GM23338 (cell line): Measurements from ENCODE around the gene GPR55. TPM values are rescaled to one million over a fixed set of nuclear protein-coding genes. Genes with fewer than 3 reads are reported as not detected.

Experiments
- ATAC-seq: fragments of 200-7000 bp; cut with Tn5 transposase; 3 replicates; pipeline ENCODE4 v1.9.1; 2020
- DNase-seq: peaks from one replicate; pipeline ENCODE4 v3.0.0-alpha.2; 2015; ENCODE audit warnings: low spot score
- H2AFZ ChIP-seq: fragments of 200-600 bp; sonication (generic); 2 replicates; pipeline ENCODE4 v1.8.0; 2016; ENCODE audit warnings: antibody characterized with exemption, mild to moderate bottlenecking, moderate library complexity
- H3F3A ChIP-seq: fragments of 200-600 bp; sonication (generic); replicated peaks from 2 replicates; pipeline ENCODE4 v1.8.0; 2017; ENCODE audit warnings: antibody characterized with exemption, mixed run types, low read depth
- H3K27ac ChIP-seq: fragments of 200-600 bp; sonication (generic); 2 replicates; pipeline ENCODE4 v1.6.1; 2016; ENCODE audit warnings: low read depth
- H3K27me3 ChIP-seq: fragments of 200-600 bp; sonication (generic); 2 replicates; pipeline ENCODE4 v1.8.0; 2016; ENCODE audit warnings: mild to moderate bottlenecking, mixed run types, moderate library complexity; ENCODE audit not compliant: insufficient read depth
- H3K36me3 ChIP-seq: fragments of 200-600 bp; sonication (generic); 2 replicates; pipeline ENCODE4 v1.8.0; 2016; ENCODE audit warnings: mild to moderate bottlenecking; ENCODE audit not compliant: insufficient read depth
- H3K4me1 ChIP-seq: fragments of 200-600 bp; sonication (generic); 2 replicates; pipeline ENCODE4 v1.8.0; 2016; ENCODE audit warnings: mild to moderate bottlenecking, moderate library complexity; ENCODE audit not compliant: insufficient read depth
- H3K4me2 ChIP-seq: fragments of 200-600 bp; sonication (generic); 2 replicates; pipeline ENCODE4 v1.7.1; 2017; ENCODE audit warnings: mixed run types
- H3K4me3 ChIP-seq: fragments of 200-600 bp; sonication (generic); 2 replicates; pipeline ENCODE4 v1.6.1; 2016; ENCODE audit warnings: mixed run types
- H3K79me2 ChIP-seq: fragments of 200-600 bp; sonication (generic); replicated peaks from 2 replicates; pipeline ENCODE4 v1.8.0; 2017; ENCODE audit warnings: mild to moderate bottlenecking; ENCODE audit not compliant: insufficient read depth
- H3K9me2 ChIP-seq: fragments of 200-600 bp; sonication (generic); 2 replicates; pipeline ENCODE4 v1.8.0; 2017; ENCODE audit not compliant: insufficient read depth
- H4K20me1 ChIP-seq: fragments of 200-600 bp; sonication (generic); replicated peaks from 2 replicates; pipeline ENCODE4 v1.8.0; 2017; ENCODE audit warnings: mild to moderate bottlenecking; ENCODE audit not compliant: insufficient read depth
- H3K27ac Mint-ChIP-seq: 2 replicates; pipeline ENCODE4 v1.8.0; 2020; ENCODE audit warnings: inconsistent platforms, mild to moderate bottlenecking, moderate library complexity, mixed read lengths
- H3K27me3 Mint-ChIP-seq: 3 replicates; pipeline ENCODE4 v1.8.0; 2022; ENCODE audit warnings: low read depth, mild to moderate bottlenecking, moderate library complexity, mixed read lengths, inconsistent platforms; ENCODE audit not compliant: insufficient read depth, poor library complexity
- H3K36me3 Mint-ChIP-seq: 3 replicates; pipeline ENCODE4 v1.8.0; 2021; ENCODE audit warnings: low read depth, mild to moderate bottlenecking, inconsistent platforms, moderate library complexity, mixed read lengths
- H3K4me1 Mint-ChIP-seq: 3 replicates; pipeline ENCODE4 v1.8.0; 2020; ENCODE audit warnings: mild to moderate bottlenecking, inconsistent platforms, mixed read lengths
- H3K4me3 Mint-ChIP-seq: 3 replicates; pipeline ENCODE4 v1.8.0; 2021; ENCODE audit warnings: moderate library complexity, mild to moderate bottlenecking, inconsistent platforms, mixed read lengths
- H3K9me3 Mint-ChIP-seq: 3 replicates; pipeline ENCODE4 v1.8.0; 2020; ENCODE audit warnings: moderate library complexity, mild to moderate bottlenecking, inconsistent platforms, mixed read lengths
- POLR2AphosphoS5 ChIP-seq: IDR thresholded peaks from 2 replicates; pipeline ENCODE4 v1.6.1; 2016; ENCODE audit warnings: antibody characterized with exemption, low read depth
- polyA plus RNA-seq: library from polyadenylated mRNA; unstranded; fragments of >200 nt; fragmentation: Nextera tagmentation; extraction: Ambion mirVana; gene quantifications from 2 replicates; pipeline ENCODE4 v1.2.1, GENCODE V29; 2016
- total RNA-seq: library from RNA; depleted of rRNA; stranded (reverse); fragments of >200 nt; shearing (Covaris generic); gene quantifications from 2 replicates; pipeline ENCODE4 v1.2.3, GENCODE V29; 2014
- TF ChIP-seq, protein P1 (sequence below): fragments of 250-450 bp; sonication (Bioruptor Pico); IDR thresholded peaks from 2 replicates; pipeline ENCODE4 v1.5.0; 2020; ENCODE audit warnings: mild to moderate bottlenecking, moderate library complexity

GPR55 gene
- total and polyA plus RNA-seq, 2 experiments from 2014 or later, result not detected

DNA sequence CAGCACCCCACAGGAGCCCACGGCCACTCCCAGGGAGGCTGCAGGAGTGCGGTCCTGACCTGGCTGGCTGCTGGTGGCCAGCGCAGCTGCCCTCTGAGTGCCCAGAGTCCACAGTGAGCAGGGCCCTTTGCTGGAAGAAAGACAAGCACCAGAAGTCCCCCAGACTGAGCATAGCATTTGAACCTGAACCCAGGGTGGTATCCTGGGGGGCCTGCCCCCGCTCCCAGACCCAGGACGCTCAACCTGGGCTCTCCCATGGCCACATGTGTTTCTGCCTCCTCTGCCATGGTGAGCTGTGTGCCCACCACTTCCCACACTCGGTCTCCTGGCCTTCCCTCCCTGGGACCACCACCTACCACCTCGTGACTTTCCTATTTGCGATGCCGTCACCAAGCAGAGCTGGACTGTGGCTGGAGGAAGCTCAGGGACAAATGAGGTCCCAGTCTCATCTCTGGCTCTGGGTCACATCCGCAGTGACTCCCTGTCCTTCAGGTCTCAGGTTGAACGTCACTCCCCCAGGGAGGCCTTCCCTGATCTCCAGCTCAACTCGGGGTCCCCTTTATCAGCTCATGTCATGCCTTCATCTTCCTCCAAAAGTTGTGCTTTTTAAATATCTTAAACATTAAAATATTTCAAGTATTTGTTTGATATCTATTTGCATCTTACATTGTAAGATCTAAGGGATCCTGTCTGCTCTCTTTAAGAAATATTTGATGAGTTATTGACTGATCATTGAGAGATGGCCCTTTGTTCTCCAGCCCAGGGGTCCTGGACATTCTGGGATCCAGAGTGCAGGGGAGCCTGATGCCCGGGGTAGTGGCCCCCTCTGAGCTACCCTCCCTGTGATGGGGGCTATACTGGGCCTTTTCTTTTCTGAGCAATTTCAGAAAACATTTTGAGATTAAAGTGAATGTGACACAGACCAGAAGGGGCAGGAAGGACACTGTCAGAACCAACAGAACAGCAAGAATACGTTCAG is 16.4 kb upstream of the GPR55 start (continued):
- TF ChIP-seq, protein P1, sequence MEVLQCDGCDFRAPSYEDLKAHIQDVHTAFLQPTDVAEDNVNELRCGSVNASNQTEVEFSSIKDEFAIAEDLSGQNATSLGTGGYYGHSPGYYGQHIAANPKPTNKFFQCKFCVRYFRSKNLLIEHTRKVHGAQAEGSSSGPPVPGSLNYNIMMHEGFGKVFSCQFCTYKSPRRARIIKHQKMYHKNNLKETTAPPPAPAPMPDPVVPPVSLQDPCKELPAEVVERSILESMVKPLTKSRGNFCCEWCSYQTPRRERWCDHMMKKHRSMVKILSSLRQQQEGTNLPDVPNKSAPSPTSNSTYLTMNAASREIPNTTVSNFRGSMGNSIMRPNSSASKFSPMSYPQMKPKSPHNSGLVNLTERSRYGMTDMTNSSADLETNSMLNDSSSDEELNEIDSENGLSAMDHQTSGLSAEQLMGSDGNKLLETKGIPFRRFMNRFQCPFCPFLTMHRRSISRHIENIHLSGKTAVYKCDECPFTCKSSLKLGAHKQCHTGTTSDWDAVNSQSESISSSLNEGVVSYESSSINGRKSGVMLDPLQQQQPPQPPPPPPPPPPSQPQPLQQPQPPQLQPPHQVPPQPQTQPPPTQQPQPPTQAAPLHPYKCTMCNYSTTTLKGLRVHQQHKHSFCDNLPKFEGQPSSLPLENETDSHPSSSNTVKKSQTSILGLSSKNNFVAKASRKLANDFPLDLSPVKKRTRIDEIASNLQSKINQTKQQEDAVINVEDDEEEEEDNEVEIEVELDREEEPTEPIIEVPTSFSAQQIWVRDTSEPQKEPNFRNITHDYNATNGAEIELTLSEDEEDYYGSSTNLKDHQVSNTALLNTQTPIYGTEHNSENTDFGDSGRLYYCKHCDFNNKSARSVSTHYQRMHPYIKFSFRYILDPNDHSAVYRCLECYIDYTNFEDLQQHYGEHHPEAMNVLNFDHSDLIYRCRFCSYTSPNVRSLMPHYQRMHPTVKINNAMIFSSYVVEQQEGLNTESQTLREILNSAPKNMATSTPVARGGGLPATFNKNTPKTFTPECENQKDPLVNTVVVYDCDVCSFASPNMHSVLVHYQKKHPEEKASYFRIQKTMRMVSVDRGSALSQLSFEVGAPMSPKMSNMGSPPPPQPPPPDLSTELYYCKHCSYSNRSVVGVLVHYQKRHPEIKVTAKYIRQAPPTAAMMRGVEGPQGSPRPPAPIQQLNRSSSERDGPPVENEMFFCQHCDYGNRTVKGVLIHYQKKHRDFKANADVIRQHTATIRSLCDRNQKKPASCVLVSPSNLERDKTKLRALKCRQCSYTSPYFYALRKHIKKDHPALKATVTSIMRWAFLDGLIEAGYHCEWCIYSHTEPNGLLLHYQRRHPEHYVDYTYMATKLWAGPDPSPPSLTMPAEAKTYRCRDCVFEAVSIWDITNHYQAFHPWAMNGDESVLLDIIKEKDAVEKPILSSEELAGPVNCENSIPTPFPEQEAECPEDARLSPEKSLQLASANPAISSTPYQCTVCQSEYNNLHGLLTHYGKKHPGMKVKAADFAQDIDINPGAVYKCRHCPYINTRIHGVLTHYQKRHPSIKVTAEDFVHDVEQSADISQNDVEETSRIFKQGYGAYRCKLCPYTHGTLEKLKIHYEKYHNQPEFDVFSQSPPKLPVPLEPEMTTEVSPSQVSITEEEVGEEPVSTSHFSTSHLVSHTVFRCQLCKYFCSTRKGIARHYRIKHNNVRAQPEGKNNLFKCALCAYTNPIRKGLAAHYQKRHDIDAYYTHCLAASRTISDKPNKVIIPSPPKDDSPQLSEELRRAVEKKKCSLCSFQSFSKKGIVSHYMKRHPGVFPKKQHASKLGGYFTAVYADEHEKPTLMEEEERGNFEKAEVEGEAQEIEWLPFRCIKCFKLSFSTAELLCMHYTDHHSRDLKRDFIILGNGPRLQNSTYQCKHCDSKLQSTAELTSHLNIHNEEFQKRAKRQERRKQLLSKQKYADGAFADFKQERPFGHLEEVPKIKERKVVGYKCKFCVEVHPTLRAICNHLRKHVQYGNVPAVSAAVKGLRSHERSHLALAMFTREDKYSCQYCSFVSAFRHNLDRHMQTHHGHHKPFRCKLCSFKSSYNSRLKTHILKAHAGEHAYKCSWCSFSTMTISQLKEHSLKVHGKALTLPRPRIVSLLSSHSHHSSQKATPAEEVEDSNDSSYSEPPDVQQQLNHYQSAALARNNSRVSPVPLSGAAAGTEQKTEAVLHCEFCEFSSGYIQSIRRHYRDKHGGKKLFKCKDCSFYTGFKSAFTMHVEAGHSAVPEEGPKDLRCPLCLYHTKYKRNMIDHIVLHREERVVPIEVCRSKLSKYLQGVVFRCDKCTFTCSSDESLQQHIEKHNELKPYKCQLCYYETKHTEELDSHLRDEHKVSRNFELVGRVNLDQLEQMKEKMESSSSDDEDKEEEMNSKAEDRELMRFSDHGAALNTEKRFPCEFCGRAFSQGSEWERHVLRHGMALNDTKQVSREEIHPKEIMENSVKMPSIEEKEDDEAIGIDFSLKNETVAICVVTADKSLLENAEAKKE, result no peak

- no peaks in the 10 kb centered on the region; the same call in 2 of the 3 replicates for H3K4me1 Mint-ChIP-seq
- H3K27me3 Mint-ChIP-seq, result peaks cover 5% of the 10 kb centered on the region
- H3K27ac ChIP-seq, result no peak overlapping the region
- H3K9me2 ChIP-seq, result peaks cover 2% of the 10 kb centered on the region; the same call in 1 of the 2 replicates
- no peak overlapping the region for H2AFZ ChIP-seq
- no peak for TF ChIP-seq POLR2AphosphoS5
- H3K79me2 ChIP-seq, result no peaks in the 10 kb centered on the region
- H3K4me3 Mint-ChIP-seq, result no peak overlapping the region
- no peaks in the 10 kb centered on the region for H3K27me3 ChIP-seq
- no peaks in the 10 kb centered on the region for H4K20me1 ChIP-seq
- no peak for DNase-seq
- no peak overlapping the region for H3K4me3 ChIP-seq
- no peak for ATAC-seq
- no peak overlapping the region for H3K27ac Mint-ChIP-seq
- peaks cover 13% of the 10 kb centered on the region; the same call in 2 of the 3 replicates for H3K36me3 Mint-ChIP-seq
- H3K4me2 ChIP-seq, result no peak overlapping the region
- H3K9me3 Mint-ChIP-seq, result peaks cover 31% of the 10 kb centered on the region
- H3K4me1 ChIP-seq, result no peaks in the 10 kb centered on the region
- H3F3A ChIP-seq, result no peaks in the 10 kb centered on the region
- 0 out of 2 replicates have a peak, but pooled peaks cover 5% of the 10 kb centered on the region for H3K36me3 ChIP-seq
Observed at GRCh38 chr2:230940471-230940815, 15.4 kb upstream of the GPR55 start.
